Muscle of leg (tissue), 11 donors: ENCODE results near the gene SGMS1. TPM values are rescaled to one million over a fixed set of nuclear protein-coding genes. Genes with fewer than 3 reads are reported as not detected.

ENCODE experiments used
- DNase-seq: peaks from one replicate; pipeline ENCODE4 v3.0.0; 2013
- H3K27ac ChIP-seq: one replicate; pipeline ENCODE4 v1.5.1; 2013; ENCODE audit warnings: mild to moderate bottlenecking, low read length, control low read depth
- H3K27me3 ChIP-seq: one replicate; pipeline ENCODE4 v1.6.1; 2013; ENCODE audit warnings: low read length; ENCODE audit not compliant: control insufficient read depth, insufficient read depth
- H3K36me3 ChIP-seq: one replicate; pipeline ENCODE4 v1.6.1; 2013; ENCODE audit warnings: low read length; ENCODE audit not compliant: control insufficient read depth, insufficient read depth
- H3K4me1 ChIP-seq: one replicate; pipeline ENCODE4 v1.6.1; 2013; ENCODE audit warnings: low read length; ENCODE audit not compliant: control insufficient read depth, insufficient read depth
- H3K4me3 ChIP-seq: one replicate; pipeline ENCODE4 v1.5.1; 2013; ENCODE audit warnings: low read length, control low read depth
- H3K9me3 ChIP-seq: replicated peaks from 2 replicates; pipeline ENCODE4 v1.6.1; 2013; ENCODE audit warnings: low read depth, low read length; ENCODE audit not compliant: control insufficient read depth
- WGBS: methylation state at CpG from one replicate; pipeline ENCODE4 v1.1.5; 2013; ENCODE audit warnings: missing lambda C conversion rate; ENCODE audit not compliant: insufficient coverage; 5-methylcytosine and 5-hydroxymethylcytosine counted together
- polyA plus RNA-seq, 8 donors: library from polyadenylated mRNA; unstranded; fragments of 120-200 nt; gene quantifications; one replicate each; pipeline versions ENCODE4 v1.2.1 to v1.2.3, GENCODE V29; 2013; ENCODE audit warnings: inconsistent platforms in 1 of 8, low replicate concordance in 1 of 8; ENCODE audit not compliant: insufficient read length in 8 of 8, insufficient read depth in 1 of 8
- total RNA-seq: library from RNA; stranded (reverse); fragments of 120-200 nt; gene quantifications from one replicate; pipeline ENCODE4 v1.2.4, GENCODE V29; 2013

Gene SGMS1
- total and polyA plus RNA-seq, 9 donors, result 18.2 to 30.5 (median 23.0) TPM

GRCh38 chr10:50395271-50395670, 228.5 kb downstream of the SGMS1 start:
- no peaks in the 10 kb centered on the region for H3K4me1 ChIP-seq
- WGBS, result 86% methylated on average over 1 of the region's 1 CpG
- DNase-seq, result no peak

GRCh38 chr10:50394832-50395231, 228.9 kb downstream of the SGMS1 start:
- Histone ChIP-seq H3K4me1 (no peaks in the 10 kb centered on the region), H3K27me3 (no peaks in the 10 kb centered on the region), H3K36me3 (no peaks in the 10 kb centered on the region), H3K9me3 (no peaks in the 10 kb centered on the region), H3K27ac (no peak overlapping the region), H3K4me3 (no peak overlapping the region)
- no CpG with 5 or more reads among the region's 3 CpGs for WGBS
- no peak for DNase-seq

More at GRCh38 chr10:50395271-50395670, 228.5 kb downstream of the SGMS1 start:
- no peaks in the 10 kb centered on the region for H3K36me3 ChIP-seq
- H3K9me3 ChIP-seq, result no peaks in the 10 kb centered on the region
- H3K27me3 ChIP-seq, result no peaks in the 10 kb centered on the region
- no peak overlapping the region for H3K27ac ChIP-seq
- H3K4me3 ChIP-seq, result no peak overlapping the region

- DNase-seq, result no peak
- Histone ChIP-seq H3K4me3 (no peak overlapping the region), H3K27ac (no peak overlapping the region), H3K27me3 (no peaks in the 10 kb centered on the region), H3K36me3 (no peaks in the 10 kb centered on the region), H3K4me1 (no peaks in the 10 kb centered on the region), H3K9me3 (no peaks in the 10 kb centered on the region)
- no CpG with 5 or more reads among the region's 6 CpGs for WGBS
Observed at GRCh38 chr10:50393784-50394467, 229.8 kb downstream of the SGMS1 start.

DNA sequence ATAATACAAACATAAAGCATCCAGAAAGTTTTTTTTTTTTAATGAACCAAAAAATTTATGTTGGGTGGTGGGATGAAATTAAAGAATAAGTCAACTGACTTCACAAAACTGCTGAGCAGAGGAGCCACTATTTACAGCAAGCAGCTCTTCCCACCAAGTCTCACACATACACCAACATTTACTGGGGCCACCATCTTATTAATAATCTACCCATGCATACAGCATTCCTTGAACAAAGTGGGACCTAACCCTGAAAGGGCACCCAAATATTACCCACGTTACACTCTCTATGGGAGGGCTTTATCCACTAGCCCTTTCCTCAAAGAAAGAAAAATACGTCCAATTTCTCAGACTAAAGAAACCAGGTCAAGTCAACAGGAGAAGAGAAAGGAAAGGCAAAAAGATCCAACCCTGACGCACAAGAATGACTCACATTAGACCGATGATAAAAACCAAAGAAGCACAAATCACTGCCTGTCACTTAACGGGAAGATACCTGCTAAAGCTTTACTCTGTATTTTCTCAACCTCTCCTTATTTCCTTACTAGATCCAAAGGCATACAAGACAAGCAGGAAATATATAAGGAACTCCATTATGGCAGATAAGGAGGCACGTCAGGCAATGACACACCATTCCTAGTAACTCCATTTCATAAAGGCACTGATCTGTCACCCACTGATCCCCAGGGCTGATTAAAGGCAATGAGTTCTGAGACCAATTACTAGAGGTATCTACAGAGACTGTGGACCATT, 230.6 kb downstream of the SGMS1 start:
- H3K36me3 ChIP-seq, result no peaks in the 10 kb centered on the region
- no peaks in the 10 kb centered on the region for H3K4me1 ChIP-seq
- WGBS, result 80% methylated on average over 1 of the region's 6 CpGs
- no peak overlapping the region for H3K4me3 ChIP-seq
- DNase-seq, result no peak
- H3K27ac ChIP-seq, result no peak overlapping the region
- H3K27me3 ChIP-seq, result no peaks in the 10 kb centered on the region
- H3K9me3 ChIP-seq, result no peaks in the 10 kb centered on the region

GRCh38 chr10:50392426-50392825, 231.3 kb downstream of the SGMS1 start:
- no peak overlapping the region for H3K27ac ChIP-seq
- no peak for DNase-seq
- no peaks in the 10 kb centered on the region for H3K4me1 ChIP-seq
- H3K36me3 ChIP-seq, result no peaks in the 10 kb centered on the region
- H3K4me3 ChIP-seq, result no peak overlapping the region
- H3K27me3 ChIP-seq, result no peaks in the 10 kb centered on the region
- H3K9me3 ChIP-seq, result no peaks in the 10 kb centered on the region
- 100% methylated on average over 1 of the region's 5 CpGs for WGBS

DNA sequence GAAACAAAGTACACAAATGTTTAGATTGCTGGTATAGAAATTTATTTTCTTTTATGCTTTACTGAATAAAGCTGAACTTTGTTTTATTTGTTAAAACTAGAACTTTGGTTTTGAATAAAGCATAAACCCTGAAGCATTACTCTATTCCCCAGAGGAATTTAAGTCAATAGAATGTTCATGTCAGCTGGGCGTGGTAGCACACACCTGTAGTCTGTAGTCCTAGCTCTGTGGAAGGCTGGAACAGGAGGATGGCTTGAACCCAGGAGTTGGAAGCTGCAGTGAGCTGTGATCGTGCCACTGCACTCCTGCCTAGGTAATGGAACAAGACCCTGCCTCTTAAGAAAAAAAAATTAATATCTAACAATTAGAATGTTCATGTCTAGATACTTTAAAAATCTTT, 233.5 kb downstream of the SGMS1 start:
- Histone ChIP-seq H3K27me3 (no peaks in the 10 kb centered on the region), H3K36me3 (no peaks in the 10 kb centered on the region), H3K9me3 (no peaks in the 10 kb centered on the region), H3K4me1 (no peaks in the 10 kb centered on the region), H3K4me3 (no peak overlapping the region), H3K27ac (no peak overlapping the region)
- DNase-seq, result no peak
- WGBS, result no CpG with 5 or more reads among the region's 2 CpGs

DNA sequence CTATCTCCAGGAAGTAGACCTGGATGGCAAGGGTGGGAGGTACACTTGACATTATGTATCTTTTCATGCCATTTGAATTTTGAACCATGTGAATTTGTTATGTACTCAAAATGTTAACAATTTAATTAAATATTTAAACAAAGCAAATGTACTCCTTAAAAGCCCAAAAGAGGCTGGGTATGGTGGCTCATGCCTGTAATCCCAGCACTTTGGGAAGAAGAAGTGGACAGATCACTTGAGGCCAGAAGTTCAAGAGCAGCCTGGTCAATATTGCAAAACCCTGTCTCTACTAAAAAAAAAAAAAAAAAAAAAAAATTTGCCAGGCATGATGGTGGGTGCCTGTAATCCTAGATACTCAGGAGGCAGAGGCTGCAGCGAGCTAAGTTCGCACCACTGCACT, 235.6 kb downstream of the SGMS1 start:
- WGBS, result no CpG with 5 or more reads among the region's 2 CpGs
- Histone ChIP-seq H3K9me3 (no peaks in the 10 kb centered on the region), H3K4me1 (peaks cover 2% of the 10 kb centered on the region), H3K4me3 (no peak overlapping the region), H3K27me3 (no peaks in the 10 kb centered on the region), H3K36me3 (no peaks in the 10 kb centered on the region), H3K27ac (no peak overlapping the region)
- no peak for DNase-seq

- Histone ChIP-seq H3K36me3 (no peaks in the 10 kb centered on the region), H3K9me3 (no peaks in the 10 kb centered on the region), H3K27me3 (no peaks in the 10 kb centered on the region), H3K27ac (no peak overlapping the region), H3K4me3 (no peak overlapping the region), H3K4me1 (peaks cover 2% of the 10 kb centered on the region)
- 89% methylated on average over 1 of the region's 2 CpGs for WGBS
- DNase-seq, result no peak
Observed at GRCh38 chr10:50387732-50388073, 236.1 kb downstream of the SGMS1 start.

GRCh38 chr10:50387007-50387731, 236.6 kb downstream of the SGMS1 start:
- no peak for DNase-seq
- no peaks in the 10 kb centered on the region for H3K27me3 ChIP-seq
- peaks cover 2% of the 10 kb centered on the region for H3K4me1 ChIP-seq
- no peak overlapping the region for H3K27ac ChIP-seq
- H3K36me3 ChIP-seq, result no peaks in the 10 kb centered on the region
- no peak overlapping the region for H3K4me3 ChIP-seq
- H3K9me3 ChIP-seq, result no peaks in the 10 kb centered on the region
- WGBS, result 93% methylated on average over 2 of the region's 7 CpGs

DNA sequence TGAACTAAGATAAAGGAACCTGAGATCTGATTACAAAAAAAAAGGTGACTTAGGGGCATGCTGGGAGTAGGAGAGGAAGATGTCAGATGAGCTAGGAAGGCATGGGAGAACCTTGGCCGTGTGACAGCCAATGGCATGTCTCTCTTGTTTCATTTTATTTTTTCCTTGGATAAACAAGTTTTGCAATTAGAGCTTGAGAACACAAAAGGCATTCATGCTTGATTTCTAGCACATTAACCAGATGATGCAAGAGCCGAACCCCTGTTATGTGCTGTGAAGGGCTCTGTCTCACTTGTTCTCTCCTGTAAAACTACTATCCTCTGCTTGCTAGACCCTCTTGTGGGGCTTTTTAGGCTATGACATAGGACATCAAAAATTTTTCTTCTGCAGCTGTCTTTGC, 238.1 kb downstream of the SGMS1 start:
- Histone ChIP-seq H3K4me3 (no peak overlapping the region), H3K36me3 (no peaks in the 10 kb centered on the region), H3K9me3 (no peaks in the 10 kb centered on the region), H3K27ac (no peak overlapping the region), H3K4me1 (peaks cover 5% of the 10 kb centered on the region), H3K27me3 (no peaks in the 10 kb centered on the region)
- 50% methylated on average over 1 of the region's 2 CpGs for WGBS
- no peak for DNase-seq
